ENCODE measurements around the gene HOATZ.

Gene HOATZ

GRCh38 chr11:111522426-111522825 lies 7.8 kb downstream of the HOATZ start:
- no peak for DNase-seq (ENCODE audit: low read depth)

DNA sequence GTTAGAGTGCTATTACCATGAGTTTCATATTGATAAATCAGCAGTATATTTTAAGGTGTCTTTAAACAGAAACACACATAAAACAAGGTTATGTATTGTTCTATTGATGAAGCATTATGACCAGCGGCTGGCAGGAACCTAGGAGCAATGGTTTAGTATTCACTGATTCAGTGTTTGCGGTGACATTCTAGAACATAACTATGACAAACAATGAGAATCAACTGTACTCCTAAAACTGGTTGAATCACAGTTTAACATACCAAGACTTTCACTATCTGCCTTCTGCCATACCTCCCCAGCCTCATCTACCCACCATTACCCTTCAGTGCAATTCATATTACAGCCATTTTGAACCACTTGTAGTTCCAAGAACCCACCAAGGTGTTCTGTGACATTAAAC lies 8.8 kb downstream of the HOATZ start:
- no peak for DNase-seq (ENCODE audit: low read depth)

DNA sequence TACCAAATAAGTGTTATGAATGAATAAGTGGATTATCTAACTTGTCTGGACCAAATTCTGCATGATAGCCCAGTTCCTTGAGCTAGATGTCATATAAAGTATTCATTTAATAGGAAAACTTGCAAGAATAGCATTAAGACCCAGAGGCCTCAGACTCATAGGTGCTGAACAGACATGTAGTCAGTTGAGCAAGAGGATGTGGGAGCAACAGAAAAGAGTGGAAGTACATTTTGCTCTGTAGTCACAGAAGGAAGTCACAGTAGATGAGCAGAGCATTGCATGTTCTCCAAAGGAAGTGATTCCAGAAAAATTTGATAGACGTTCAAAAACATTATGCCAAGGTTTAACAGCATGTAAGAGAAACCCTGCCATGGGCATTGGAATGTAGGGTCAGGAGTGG lies 9.5 kb downstream of the HOATZ start:
- DNase-seq (ENCODE audit: low read depth): no peak

DNA sequence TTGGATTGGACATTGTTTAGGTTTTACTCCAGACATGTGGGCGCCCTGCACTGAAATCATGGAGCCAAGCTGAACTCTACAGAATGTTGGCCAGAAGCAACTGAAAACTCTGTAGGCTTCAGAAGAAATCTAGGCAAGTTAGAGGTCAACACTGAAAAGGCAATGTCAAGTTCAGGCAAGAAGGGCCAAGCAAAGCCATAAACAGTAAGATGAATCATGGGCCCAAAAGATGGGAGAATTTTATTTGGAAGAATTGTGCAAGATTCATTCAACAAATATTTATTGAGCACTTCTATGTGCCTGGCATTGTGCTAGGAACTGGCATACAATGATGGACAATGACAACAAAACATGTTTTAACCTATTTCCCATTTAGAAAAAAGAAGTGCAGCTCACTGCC lies 10.9 kb downstream of the HOATZ start:
- DNase-seq (ENCODE audit: low read depth): no peak

DNA sequence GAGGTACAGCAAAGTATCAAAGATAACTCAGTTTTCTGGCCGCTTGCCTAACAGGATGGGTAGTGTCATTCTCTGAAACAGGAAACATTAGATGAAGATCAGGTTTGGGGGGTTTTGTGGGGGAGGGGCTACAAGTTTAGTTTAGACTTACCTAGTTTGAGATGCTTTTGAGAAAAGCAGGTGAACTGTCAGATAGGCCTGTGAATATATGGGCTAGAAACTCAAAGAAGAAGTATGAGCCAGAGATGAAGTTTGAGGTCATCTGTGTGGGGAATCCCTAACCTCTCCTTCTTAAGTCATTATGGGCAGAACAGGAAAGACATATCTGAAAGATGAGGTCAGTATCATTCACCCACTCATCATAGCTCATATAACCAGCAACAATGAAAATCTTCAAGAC lies 11.9 kb downstream of the HOATZ start:
- DNase-seq (ENCODE audit: low read depth): peak; percentile 88

GRCh38 chr11:111527279-111527678 lies 12.7 kb downstream of the HOATZ start:
- no peak for DNase-seq (ENCODE audit: low read depth)

DNA sequence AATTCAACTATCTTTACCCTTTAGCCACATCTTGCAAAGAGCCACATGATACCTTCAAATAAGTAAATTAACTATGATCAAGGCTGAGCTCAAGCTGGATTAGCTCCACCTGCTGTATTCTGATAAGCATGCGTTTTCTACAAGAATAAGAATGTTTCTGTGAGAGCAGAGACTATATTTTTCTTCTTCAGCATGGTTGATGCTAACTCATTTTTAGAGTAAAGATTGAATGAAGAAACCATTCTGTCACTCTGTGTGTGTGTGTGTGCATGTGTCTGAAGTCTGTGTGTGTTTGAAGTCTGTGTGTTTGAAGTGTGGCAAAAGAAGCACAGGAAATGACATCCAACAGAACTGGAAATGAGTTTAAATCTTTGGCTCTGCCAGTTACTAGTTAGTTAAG lies 14.0 kb downstream of the HOATZ start:
- DNase-seq (ENCODE audit: low read depth): no peak

DNA sequence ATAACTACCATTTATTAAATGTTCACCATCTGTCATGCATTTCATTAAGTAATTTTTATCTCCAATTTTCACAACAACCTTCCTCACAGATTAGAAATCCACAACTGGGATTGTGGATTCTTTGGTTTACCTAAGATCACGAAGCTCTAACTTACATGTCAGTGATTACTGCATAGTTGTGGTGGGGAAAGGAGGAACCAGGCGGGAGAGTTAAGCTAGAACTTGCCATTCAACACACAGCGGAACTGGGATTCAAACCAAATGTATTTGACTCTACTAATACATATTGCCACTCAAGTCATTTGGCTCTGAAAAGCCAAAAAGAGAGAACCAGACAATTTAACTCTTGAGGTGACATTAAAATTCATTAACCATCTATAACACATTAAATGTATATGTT lies 15.5 kb downstream of the HOATZ start:
- peak; percentile 97 for DNase-seq (ENCODE audit: low read depth)

- DNase-seq (ENCODE audit: low read depth): no peak
Observed at GRCh38 chr11:111531136-111531535, 16.6 kb downstream of the HOATZ start.

- DNase-seq (ENCODE audit: low read depth): peak; percentile 97
Observed at GRCh38 chr11:111531687-111532364, 17.2 kb downstream of the HOATZ start.

- DNase-seq (ENCODE audit: low read depth): no peak
Observed at GRCh38 chr11:111532365-111532709, 17.8 kb downstream of the HOATZ start.

DNA sequence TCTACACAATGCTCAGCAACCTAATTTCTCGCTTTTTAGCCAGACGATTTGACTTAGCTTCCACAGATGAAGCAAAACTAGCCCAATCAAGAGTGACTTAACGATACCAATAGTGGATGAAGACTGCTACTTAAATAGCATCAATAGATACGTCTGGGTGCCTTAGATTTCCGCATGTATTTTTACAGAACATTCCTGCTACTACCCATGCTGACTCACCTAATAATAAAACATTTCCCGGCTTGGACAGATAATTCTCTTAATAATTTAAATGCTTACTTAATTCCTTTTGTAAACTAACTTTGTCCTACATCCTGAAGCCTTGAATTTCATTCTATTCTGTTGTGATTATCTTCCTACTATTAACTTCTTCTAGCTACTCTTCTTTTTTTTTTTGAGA lies 20.7 kb downstream of the HOATZ start:
- DNase-seq (ENCODE audit: low read depth): no peak

GRCh38 chr11:111537336-111537860 lies 22.8 kb downstream of the HOATZ start:
- no peak for DNase-seq (ENCODE audit: low read depth)

GRCh38 chr11:111538407-111539114 lies 24.0 kb downstream of the HOATZ start:
- DNase-seq (ENCODE audit: low read depth): peak; percentile 81

DNA sequence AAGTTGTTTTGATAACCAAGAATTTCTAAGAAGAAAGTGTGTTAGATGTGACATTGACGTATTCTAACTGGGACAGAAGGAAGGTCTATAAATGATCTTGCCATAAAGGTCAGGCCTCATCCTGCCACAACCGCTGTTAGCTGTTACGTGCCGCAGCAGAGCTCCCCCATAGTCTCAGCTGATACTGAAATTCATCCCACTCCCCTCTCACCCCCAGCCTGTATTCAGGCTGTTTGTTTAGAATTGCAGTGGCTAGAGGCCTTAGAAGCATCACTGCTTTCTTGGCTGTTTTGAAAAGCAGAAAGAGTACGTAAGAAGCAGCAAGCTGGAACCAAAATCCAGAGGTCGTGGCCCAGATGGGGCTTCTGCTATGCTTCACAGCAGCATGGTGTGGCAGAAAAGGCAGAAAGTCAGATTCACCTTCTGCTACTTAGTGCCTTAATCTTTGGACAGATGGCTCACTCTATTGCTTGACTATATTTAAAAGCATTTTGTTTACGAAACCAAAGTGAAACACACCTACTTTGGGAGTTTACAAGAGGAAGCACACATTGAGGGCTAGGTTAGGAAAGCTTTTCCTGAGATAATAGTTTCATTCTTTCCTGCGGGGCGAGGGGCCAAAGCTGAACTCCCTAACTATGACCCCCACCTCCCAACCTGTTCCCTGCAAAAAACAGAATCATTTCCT lies 25.0 kb downstream of the HOATZ start:
- no peak for DNase-seq (ENCODE audit: low read depth)

- DNase-seq (ENCODE audit: low read depth): no peak
Observed at GRCh38 chr11:111540114-111540936, 25.7 kb downstream of the HOATZ start, which contains the start of gene LAYN. Gene LAYN, plus strand, starts transcription at chr11:111540720. Its CDS starts 124 bp downstream, at chr11:111540844.

- DNase-seq (ENCODE audit: low read depth): no peak
Observed at GRCh38 chr11:111540937-111541253, 26.3 kb downstream of the HOATZ start.

DNA sequence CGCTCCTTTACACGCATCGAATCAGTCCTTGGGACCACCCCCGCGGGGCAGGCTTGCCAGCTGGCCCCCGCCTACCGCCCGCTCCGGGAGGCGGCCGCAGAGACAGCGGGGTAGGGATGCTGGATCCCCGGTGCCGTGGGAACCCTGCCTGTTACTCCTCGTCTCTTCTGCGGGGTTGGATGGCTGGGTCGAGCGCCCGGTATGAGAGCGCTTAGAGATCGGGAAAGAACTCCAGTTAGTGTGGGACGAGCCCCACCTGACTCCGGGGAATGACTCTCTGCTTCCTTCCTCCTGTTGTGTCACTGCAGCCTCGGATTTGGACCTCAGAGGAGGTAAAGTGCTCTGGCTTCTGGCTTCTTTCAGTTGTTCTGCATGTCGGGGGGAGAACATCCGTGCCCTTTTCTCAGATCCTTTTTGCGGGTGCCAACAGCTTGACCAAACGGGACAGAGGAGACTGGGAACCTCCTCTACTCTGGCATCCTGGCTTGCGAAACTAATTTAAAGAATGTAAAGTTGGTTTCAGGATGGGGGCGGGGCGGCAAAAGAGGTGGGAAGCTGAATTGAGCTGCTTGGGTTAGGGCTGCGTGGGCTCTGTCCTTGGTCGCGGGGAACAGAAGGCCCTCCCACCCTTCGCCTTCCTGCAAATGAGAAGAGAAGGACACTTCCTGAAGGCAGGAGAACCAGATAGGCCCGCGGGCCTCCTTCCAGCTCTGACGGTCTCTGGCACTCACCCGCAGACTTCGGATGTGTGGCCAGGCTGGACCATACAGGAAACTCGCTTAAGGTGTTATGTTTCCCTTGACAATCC lies 26.9 kb downstream of the HOATZ start:
- DNase-seq (ENCODE audit: low read depth): peak; percentile 90

GRCh38 chr11:111542606-111543275 lies 28.2 kb downstream of the HOATZ start:
- no peak for DNase-seq (ENCODE audit: low read depth)

- no peak for DNase-seq (ENCODE audit: low read depth)
Observed at GRCh38 chr11:111548525-111548924, 33.9 kb downstream of the HOATZ start.
